Stimulated activated CD4-positive, alpha-beta T cell treated with anti-CD3 and anti-CD28 coated beads, TNF-alpha, amount 100 ng/mL, for 48 hours (primary cell): ENCODE results near the gene GATA3.

Experiments used
- DNase-seq, 3 donors: peaks; one replicate each; pipeline ENCODE4 v3.0.0-alpha.2; 2020; ENCODE audit warnings: low read depth in 3 of 3

Gene GATA3

DNA sequence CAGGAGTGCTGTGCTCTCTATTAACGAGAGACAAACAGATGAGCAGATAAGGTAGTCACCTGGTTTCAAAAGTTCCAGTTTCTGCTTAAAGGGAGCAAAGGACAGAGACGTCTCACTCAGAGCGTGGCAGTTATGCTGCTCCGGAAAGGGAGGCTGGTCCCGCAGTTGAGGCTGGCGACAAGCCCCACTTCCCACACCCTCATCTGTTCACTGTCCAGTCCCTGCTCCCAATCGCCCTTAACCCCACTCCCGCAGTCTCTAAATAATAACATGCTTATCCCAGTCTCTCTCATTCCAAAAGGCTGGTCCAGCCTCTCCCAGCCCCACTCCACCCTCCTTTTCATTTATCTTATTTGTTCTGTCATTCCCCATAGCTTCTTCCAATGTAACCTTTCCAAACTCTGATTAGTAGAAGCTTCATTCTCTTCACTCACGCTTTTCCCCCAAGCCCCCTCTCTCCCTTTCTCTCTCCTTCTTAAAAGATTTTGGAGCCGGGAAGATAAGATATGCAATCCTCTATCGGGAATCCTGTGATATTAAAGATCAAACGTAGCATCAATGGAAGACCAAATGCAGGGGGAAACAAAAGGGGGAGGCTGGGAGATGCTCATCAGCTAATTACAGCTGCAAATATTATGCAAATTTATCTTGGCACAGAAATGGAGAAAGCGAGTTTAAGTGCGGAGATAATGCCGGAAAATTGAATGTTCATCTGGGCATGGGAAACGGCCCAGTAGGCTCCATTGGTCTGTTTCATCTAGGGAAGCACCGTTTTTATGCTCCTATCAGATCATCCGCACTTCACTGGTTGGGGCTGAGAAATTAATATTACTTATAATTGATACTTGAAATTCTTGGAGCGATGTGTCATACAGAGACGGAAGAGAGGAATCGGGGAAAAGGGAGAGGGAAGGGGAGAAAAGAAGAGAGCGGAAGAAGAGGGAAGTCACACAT lies 16.3 kb upstream of the GATA3 start:
- DNase-seq, result no peak

DNA sequence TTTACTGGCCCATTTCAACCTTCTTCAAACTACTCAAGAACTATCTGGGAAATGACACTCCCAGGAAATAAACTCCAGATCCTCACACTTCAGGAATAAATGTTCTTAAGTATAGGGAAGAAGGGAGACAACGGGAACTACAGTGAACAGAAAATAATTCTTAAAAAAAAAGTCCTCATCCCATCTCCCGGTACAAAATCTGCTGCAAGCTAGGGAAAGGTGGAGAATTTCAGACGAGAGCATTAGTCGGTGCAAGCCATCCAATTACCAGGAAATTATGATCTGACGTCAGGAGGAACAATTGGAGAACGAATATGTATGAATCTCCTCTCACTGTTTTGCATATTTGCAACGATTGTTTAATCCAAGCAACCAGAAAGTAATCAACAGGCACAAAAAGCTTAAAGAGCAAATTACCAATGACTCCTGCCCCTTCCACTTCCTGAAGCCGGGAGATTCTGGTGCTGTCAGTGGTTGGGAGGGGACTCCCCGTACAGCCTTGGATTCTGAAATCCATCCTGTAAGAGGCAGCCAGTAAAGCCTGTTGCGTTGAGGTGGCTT lies 15.1 kb upstream of the GATA3 start:
- no peak for DNase-seq

DNA sequence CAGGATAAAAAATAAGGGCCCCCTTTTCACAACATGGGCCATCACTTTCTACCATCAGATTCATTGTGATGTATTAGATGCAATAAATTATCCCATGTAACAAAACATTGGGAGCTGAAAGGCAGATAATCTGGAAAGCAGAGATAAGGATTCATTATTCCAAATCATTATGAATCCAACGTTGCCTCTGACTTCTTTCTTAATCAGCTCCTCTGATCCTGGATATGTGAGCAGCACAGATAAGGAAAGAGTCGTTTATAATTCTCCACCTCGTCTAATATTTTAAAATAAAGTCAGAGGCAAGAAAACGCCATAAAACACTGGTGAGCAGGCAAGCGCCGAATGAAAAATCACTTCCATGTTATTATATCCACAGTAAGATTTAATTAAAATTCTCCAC lies 13.8 kb upstream of the GATA3 start:
- no peak for DNase-seq

DNA sequence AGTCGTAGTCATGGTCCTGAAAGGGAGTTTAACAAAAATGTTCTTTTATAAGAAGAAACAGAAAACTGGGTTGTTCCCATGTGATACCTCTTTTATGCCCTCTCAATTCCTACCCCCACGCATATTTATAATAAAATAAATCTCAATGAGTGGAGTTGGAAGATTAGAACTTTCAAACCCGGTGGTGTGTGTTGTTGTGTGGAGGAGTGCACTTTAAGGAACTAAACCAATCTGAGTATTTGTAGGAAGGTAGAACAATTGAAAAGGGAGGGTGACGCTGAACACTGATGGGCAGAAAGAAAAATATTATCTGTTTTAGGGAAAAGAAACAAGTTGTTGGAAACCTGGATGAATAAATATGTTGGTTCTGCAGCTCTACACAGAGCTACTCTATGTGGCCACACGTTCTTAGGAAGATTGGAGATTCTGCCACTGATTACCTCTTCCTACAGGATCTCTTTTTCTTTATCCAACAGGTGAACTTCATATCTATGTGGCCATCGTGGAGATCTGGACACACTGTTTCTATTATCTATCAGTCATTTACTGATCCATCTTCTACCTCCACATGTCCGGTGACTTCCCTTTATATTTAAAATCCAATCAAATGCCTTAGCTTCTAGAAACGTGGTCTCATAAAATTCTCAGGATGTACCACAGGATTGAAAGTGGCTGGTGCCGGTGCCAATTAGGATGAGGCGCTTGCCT lies 13.1 kb upstream of the GATA3 start:
- no peak for DNase-seq

DNA sequence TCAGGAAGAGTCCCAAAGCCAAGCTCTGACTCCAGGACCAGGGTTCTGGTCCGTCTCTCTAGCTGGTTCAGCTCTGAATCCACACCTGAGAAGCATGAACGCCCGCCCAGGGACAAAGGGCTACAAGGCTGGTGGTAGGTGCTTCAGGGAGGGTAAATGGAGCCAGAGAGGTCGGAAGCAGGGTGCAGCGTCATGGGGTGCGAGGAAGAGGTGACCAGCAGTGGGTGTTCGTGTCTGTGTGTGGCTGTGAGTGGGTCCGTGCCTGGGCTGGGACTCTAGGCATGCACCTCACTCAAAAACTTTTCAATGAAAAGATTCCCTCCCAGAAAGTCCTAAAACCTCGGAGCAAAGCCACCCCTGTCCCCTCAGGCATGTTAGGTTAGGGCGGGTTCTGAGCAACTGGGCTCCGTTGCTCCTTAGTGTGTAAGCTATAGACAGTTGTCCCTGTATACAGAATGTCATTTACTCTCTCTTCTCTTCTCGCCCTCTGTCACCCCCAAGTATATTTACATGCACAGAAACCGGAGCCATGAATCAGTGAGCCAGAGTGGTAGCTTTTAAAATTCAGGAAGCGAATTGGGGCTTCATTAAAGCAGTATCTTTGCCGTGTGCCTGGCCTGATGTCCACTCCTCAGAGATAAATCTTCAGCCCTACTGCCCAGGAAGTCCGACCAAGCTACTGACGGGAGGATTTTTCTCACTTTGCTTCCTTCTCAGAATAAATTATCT lies 12.3 kb upstream of the GATA3 start:
- no peak for DNase-seq

DNA sequence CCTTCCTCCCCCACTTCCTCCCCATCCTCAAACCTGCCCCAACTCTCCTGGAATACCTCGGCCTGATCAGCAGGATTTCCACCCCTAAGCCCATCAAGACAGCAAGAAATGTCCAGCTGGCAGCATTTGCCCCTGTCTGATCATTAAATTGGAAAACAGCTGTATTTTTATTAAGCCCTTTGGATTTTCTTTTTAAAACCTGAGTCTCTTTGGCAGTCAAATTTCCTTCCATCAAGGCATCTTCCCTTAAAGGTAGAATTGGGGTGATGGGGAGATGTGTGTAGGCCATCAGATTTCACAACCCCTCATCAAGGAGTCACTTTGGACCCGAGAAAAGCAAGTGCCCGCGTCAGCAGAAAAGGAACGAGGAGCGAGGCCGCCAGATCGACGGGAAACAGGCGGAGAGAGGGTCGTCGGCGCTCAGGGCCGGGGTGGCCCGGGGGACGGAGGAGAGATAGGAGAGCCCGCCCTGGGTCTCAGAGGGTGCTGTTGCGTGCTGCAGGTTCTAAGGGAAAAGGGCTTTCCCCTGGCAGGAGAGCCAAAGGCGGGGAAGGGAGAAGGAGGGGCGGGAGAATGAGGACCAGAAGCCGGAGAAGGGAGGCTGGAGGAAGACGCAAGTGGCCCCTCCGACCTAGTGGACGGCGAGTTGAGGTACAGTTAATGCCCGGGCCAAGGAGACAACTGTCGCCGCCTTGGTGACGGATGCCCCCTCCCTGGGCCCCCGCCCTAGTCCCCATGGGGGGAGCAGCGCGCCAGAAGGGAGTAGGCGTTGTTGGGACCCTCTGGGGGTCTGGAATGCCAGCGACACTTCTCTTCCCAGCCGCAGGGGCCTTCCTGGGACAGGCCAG lies 11.5 kb upstream of the GATA3 start:
- no peak for DNase-seq

DNA sequence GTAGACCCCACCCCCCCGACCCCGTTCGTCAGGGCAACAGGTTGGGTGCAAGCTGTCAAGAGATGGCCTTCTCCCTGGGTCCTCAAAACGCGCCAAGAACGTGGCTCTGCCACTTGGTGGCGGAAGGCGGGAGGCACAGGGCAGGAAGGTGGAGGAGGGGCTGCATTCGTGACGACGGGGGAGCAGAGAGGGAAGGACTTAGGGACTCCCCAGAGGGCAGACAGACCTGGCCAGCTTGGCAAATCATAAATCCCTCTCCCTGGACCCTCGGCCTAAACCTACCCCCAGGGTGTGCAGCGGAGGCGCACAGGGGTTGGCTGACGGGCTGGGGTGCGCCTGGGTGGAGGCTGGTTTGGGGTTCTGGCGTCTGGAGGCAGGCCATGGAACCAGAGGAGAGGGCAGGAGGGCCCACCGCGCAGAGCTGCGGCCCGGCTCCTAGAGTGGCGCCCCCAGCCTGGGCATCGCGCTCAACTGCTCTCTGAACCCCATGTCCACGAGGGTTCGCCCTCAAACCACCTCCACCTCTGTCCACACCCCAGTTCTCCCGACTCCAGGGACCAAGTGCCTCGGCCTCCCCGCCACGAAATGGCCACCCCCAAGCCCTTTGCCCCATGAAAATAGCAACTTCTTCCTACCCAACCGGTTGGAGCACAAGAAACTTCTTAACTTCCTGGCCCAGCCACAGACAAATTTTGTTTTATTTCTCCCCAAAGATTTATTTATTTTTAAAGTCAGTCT lies 10.8 kb upstream of the GATA3 start:
- no peak for DNase-seq

DNA sequence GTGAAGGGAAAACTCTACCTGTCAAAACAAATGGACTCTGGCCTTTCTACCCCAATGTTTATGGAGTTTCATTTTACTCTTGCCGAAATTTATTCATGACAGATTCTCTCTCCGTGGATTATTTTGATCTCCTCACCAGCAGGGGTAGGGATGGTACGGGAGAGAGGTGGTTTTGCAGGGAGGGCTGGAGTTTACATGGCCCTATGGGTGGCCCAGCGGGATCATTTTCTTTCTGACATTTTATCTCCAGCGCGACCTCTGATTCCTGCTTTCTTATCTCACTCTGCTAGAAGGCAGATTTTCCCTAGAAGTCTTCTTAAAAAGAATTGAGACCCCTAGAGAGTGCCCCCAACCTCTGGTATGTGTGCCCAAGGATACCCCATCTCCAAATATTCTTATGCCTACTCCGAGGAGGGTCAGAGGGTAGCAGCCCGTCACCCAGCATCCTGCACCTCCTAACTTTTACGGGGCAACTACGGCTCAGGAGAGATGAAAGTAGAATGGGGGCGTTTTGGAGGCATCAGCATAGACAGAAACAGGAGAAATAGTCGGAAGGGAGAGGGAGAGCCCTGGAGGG lies 10.1 kb upstream of the GATA3 start:
- no peak for DNase-seq

DNA sequence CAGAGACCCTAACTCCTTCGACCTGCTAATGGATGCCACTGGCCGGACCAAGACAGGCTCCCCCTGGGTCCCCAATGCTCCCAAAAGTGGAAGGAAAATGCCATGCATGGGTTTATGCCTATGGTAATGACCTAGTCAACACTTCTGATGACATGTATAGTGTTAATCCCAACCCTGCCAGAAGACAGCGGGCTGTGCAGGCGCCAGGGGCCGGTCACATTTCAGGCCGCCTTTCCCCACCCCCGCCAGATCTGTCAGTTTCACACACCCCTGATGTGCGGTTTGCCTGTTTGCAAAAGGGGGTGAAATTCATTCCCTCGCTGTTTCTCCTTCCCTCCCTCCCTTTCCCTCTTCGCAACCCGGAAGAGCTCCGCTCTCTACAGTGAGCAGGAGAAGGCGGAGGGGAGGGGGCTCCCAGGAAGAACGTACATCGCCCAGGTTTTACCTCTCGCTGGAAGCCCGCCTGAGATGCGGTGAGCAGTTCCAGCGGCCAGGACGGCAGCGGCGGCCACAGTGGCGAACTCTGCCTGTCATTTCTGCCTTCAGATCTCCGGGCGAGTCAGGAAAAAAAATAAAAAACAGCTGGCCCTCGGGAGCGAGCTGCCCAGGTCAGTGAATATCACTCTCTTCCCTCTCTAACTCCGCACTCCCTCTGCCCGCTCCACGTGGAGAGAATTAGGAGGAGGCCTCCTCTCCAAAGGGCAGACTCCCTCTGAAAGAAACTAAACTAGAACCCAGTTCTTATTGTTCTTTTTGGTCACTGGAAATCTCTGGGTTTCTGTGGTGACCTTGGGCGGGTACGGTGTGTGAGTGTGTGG lies 9.4 kb upstream of the GATA3 start:
- no peak for DNase-seq

DNA sequence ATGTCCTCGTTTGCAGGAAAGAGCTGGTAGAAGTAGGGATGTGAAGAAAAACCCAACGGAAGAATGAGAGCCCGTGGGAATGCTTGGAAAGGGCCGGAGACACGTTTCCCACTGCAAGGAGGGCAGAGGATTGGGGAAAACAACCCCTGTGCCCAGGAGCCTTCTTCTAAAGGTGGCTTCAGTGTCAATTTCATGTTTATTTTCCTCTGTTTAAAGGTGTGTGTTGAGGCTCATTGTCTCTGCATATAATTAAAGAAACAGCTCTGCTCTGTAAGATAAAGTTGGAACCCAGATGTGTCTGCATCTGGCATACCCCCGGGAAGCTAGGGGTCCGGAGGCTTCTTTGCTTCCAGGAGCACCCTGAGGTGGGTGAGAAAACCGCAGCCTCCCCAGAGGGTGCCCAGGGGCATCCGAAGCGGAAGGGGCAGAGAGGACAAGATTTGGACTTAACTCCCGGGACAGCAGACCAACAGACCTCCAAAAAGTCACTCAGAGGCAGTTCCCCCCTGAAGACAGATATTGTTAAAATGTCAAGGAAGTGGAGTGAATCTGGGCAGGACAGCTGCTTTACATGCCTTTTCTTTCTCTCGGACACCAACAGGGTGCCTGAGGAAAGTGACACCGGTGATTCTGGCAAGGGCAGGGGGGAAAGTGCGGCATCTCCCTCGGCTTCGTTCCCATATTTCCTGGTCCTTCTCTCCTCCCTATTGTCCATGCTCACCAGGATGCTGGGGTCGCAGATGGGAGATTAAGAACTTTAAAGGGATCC lies 8.6 kb upstream of the GATA3 start:
- DNase-seq, result no peak

DNA sequence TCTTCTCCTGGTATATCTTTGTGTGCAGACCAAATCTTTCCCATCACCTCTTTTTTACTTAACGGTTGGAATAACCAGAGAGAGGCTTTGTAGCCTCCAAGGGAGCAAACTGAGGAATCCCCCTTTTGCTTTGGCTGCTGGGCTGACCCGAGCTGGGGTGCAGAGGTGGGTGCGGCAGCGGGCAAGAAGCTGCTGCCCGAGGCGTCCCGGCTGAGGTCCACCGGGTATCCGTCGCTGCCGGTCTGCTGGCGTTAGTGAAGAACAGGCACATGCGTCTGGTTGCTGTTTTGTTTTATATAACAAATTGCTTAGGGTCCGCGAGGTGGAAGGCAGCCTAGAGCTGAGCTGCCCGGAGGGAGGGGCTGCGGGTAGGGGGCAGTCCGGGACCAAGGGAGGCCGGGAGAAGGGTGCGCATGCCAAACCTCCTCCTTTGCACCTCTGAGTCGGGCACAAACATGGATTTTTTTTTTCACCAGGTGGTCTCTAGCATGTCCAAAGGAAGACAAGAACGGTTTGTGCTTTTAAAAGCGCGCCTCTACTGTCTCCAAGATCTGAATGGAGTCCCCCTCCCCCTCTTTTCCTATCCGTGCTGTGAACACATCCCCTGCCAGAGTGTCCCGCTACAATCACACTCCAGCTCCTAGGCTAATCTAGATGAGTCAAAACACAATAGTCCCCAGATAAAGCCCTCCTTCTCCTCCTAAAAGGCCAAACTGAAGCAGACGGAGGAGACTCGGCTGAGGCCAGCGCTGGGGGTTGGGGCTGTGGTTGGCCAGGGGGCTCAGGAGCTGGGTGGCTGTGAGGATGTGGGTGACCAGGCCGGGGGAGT lies 6.8 kb upstream of the GATA3 start:
- no peak for DNase-seq

DNA sequence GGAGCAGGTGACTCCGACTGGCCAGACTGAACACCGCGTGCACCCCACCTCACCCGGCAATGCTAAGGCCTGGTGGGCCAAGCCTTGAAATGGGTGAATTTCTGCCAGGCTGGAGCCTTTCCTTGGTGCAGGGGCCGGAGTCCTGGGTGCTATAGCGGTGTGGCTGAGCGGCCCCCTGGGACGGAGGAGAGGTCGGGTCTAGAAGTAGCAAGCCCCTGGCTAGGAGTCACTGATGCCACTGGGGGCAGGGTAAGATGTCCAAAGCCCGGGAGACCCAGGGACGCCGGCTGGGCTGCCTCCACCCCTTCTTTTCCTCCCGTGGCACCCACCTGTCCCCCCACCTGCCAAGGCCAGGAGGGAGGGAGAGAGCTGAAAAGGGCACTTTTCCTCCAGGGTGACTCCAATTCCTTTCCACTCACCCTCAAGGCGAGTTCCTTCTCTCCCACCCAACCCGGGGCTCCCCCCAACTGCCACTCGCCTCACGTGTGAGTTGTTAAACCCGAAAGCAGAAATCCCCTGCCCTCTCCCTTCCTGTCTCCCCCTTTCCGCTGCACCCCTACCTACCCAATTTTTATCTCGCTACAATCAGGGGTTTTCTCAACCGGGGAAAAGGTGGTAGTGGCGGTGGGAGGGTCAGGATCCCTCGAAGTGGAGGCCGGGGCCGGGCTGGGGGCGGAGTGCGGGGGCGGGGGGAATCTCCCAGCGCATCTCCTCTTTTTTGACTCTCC lies 6.0 kb upstream of the GATA3 start:
- no peak for DNase-seq

DNA sequence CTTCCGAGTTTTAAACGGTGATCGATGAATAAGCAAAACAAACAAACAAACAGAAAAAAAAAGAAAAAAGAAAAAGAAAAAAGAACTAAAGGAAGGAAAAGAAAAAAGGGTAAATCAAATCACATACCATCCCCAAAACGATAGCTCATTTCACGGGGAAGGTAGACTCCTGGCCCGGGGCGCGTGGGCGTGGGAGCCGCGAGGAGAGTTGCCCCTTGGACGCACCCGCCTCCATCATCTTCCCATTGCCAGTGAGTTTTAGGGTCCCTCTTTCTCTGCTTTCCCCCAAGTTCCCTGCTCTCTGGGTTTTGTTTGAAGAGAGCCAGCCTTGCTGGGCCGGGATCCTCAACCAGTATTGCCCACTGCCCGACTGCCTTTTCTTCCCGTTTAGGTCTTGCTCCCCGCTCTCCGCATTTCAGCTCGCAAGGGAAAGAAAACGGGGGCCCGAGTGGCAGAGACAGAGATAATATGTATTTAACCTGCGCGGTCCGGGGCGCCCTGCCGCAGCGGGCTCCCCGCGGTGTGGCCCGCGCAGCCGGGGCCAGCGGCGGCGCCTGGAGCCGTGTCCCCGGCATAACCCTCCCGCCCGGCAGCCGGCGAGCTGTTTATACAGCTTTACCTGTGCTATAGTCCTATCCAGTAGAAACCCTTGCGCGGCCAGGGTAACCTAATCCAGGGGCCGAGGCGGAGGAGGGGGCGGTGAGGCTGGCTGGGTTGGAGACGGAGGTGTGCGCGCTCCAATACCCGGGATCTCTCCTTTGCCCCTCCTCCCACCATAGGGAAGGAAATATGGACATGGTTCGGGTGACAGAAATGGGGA lies 5.2 kb upstream of the GATA3 start:
- DNase-seq, result no peak

DNA sequence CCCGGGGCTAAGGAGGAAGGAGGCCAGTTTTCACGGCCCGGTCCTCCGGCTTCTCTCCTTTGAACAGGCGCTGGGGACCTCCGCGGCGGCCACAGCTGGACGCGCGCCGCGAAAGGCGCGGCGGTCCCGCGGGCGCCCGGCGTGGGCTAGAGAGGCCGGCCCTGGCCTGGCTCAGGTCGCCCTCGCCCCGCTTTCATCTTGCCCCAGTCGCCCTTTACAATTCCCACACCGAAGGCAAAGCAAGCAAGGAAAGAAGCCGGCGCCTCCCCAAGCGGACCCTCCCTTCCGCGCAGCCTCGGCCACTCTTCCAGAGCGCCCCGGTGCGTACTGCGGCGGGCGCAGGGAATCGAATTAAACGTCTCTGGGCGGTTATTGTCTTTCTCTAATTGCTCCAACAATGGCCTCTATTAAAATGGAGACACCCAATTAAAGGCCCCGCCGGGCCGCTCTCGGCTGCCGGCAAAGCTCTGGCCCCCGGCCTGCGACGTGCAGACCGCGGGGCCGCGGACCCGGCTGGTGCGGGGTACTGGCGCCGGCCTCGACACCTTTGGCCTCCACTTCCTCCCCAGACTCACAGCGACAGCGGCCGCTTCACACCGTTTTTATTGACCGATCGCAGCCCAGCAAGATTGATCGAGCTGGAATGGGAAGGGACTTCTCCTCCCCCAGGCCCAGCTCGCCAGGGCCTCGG lies 4.5 kb upstream of the GATA3 start:
- no peak for DNase-seq

DNA sequence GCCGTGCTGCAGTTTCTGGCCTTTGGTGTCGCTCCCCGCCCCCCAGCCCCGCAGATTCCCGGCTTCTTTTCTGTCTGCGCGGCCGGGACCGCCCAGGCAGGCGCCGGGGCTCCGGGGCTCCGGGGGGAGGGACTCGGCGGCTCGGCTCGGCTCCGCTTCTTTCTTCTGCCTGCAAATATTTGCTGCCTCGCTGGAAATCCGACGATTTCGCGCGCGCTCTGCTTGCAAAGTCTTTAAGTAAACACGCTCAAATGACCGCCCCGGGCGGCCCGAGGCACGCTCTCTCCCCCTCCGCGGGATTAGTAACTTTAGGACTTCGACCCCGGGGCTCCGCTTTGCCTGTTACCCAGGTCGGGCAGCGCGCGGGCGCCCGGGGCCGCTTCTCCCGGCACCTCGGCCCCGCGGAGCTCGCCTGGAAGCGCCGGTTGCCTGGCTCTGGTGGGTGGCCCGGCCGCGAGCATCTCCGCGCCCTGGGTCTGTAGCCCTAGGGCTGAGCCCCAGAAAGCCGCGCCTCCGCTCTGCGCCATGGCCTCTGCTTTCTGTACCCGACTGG lies 3.9 kb upstream of the GATA3 start:
- no peak for DNase-seq
